Measurements from ENCODE around the gene GLYATL1B.

GRCh38 chr11:59144096-59144495 lies 58.0 kb downstream of the GLYATL1B start:
- no peak for TF ChIP-seq CTCF (IDR thresholded peaks at IDR 0.05)
- no peak for TF ChIP-seq EZH2 (IDR thresholded peaks at IDR 0.05)
- no peak for TF ChIP-seq EZH2phosphoT487 (IDR thresholded peaks at IDR 0.05)

Data from neural progenitor cell (in vitro differentiated cells).